IPS-18c (cell line): ENCODE data around the gene TBX18.

Experiments used
- H3K4me3 ChIP-seq: 2 replicates; pipeline ENCODE4 v1.7.0; 2013; ENCODE audit warnings: low read depth, mild to moderate bottlenecking, low read length, moderate library complexity; ENCODE audit not compliant: insufficient read depth
- H3K9me3 ChIP-seq: one replicate; pipeline ENCODE4 v1.6.1; 2013; ENCODE audit warnings: mild to moderate bottlenecking, low read length, moderate library complexity; ENCODE audit not compliant: control insufficient read depth, insufficient read depth

TBX18 gene

GRCh38 chr6:84774985-84775284 lies 10.5 kb upstream of the TBX18 start:
- Histone ChIP-seq H3K9me3 (no peaks in the 10 kb centered on the region), H3K4me3 (peak overlapping the region; percentile 59)

- Histone ChIP-seq H3K9me3 (no peaks in the 10 kb centered on the region), H3K4me3 (peak overlapping the region; percentile 59)
Observed at GRCh38 chr6:84774157-84774984, 10.0 kb upstream of the TBX18 start.

- Histone ChIP-seq H3K4me3 (peak overlapping the region; percentile 59), H3K9me3 (no peaks in the 10 kb centered on the region)
Observed at GRCh38 chr6:84773431-84774156, 9.2 kb upstream of the TBX18 start.

GRCh38 chr6:84773133-84773430 lies 8.7 kb upstream of the TBX18 start:
- Histone ChIP-seq H3K4me3 (peak overlapping the region; percentile 59; the same call in 1 of the 2 replicates), H3K9me3 (no peaks in the 10 kb centered on the region)

GRCh38 chr6:84772428-84773132 lies 8.2 kb upstream of the TBX18 start:
- Histone ChIP-seq H3K9me3 (no peaks in the 10 kb centered on the region), H3K4me3 (peak overlapping the region; percentile 59; the same call in 1 of the 2 replicates)

- no peaks in the 10 kb centered on the region for H3K9me3 ChIP-seq
- H3K4me3 ChIP-seq = no peak overlapping the region
Observed at GRCh38 chr6:84771756-84772356, 7.5 kb upstream of the TBX18 start.

- Histone ChIP-seq H3K9me3 (no peaks in the 10 kb centered on the region), H3K4me3 (no peak overlapping the region)
Observed at GRCh38 chr6:84771125-84771755, 6.8 kb upstream of the TBX18 start.

GRCh38 chr6:84770521-84770920 lies 6.1 kb upstream of the TBX18 start:
- H3K4me3 ChIP-seq = no peak overlapping the region
- H3K9me3 ChIP-seq = no peaks in the 10 kb centered on the region

- Histone ChIP-seq H3K4me3 (no peak overlapping the region), H3K9me3 (no peaks in the 10 kb centered on the region)
Observed at GRCh38 chr6:84769306-84769705, 4.9 kb upstream of the TBX18 start.

GRCh38 chr6:84768442-84769174 lies 4.2 kb upstream of the TBX18 start:
- Histone ChIP-seq H3K9me3 (no peaks in the 10 kb centered on the region), H3K4me3 (no peak overlapping the region; the same call in 1 of the 2 replicates)

- Histone ChIP-seq H3K9me3 (no peaks in the 10 kb centered on the region), H3K4me3 (no peak overlapping the region)
Observed at GRCh38 chr6:84767526-84768201, 3.3 kb upstream of the TBX18 start.

- Histone ChIP-seq H3K4me3 (peak overlapping the region; percentile 2; the same call in 1 of the 2 replicates), H3K9me3 (no peaks in the 10 kb centered on the region)
Observed at GRCh38 chr6:84766799-84767525, 2.6 kb upstream of the TBX18 start.

- H3K9me3 ChIP-seq = no peaks in the 10 kb centered on the region
- peak overlapping the region; percentile 2; the same call in 1 of the 2 replicates for H3K4me3 ChIP-seq
Observed at GRCh38 chr6:84766118-84766798, 1.9 kb upstream of the TBX18 start.

GRCh38 chr6:84763886-84764331 lies 489 bp downstream of the TBX18 start:
- Histone ChIP-seq H3K4me3 (peak overlapping the region; percentile 66), H3K9me3 (no peaks in the 10 kb centered on the region)
